Hepatocyte (in vitro differentiated cells): ENCODE results near the gene ACTR3C.

Source experiments
- EZH2 ChIP-seq: fragments of 200-600 bp; sonication (generic); IDR thresholded peaks from 2 replicates; pipeline ENCODE4 v1.6.1; 2016; ENCODE audit warnings: antibody characterized with exemption, mild to moderate bottlenecking, borderline replicate concordance
- EZH2phosphoT487 ChIP-seq: fragments of 200-600 bp; sonication (generic); IDR thresholded peaks from one replicate; pipeline ENCODE4 v1.6.1; 2018; ENCODE audit warnings: antibody characterized with exemption, mild to moderate bottlenecking, low read depth, moderate library complexity; ENCODE audit not compliant: unreplicated experiment, severe bottlenecking
- TF ChIP-seq, protein P1 (sequence below): fragments of 200-600 bp; sonication (generic); IDR thresholded peaks from 2 replicates; pipeline ENCODE4 v1.5.1; 2016; ENCODE audit warnings: antibody characterized with exemption, mild to moderate bottlenecking; ENCODE audit not compliant: poor library complexity

DNA sequence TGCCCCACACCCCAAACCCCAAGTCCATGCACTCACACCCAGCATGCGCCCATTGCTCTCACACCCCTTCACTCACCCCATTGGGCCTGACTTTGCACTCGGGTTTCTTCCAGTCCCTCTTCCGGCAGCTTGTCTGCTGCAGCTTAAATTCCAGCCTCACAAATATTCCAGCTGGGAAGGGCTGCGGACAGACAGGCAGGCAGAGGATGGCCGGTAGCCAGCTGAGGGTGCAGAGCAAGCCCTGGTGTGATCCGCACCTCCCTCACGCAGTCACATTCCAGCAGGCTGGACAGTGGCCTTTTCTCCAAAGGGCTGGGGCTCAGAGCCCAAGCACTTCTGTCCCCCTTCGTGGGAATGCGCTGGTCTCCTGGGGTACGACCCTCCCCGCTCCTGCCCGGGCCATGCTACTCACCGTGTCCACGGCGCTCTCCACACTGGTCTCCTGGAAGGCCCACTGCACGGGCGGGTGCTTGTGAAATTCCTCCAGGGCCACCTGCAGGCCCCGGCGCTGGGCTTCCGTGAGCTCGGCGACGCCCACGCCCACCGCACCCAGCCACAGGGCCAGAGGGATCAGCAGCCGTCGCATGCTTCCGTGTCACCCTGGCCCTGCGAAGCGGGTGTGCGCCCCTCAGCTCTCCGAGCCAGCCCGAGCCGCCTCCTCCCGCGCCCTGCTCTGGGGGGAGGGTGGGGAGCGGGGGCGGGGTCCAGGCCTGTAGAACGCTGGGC lies 16.8 kb upstream of the ACTR3C start:
- TF ChIP-seq, protein P1, sequence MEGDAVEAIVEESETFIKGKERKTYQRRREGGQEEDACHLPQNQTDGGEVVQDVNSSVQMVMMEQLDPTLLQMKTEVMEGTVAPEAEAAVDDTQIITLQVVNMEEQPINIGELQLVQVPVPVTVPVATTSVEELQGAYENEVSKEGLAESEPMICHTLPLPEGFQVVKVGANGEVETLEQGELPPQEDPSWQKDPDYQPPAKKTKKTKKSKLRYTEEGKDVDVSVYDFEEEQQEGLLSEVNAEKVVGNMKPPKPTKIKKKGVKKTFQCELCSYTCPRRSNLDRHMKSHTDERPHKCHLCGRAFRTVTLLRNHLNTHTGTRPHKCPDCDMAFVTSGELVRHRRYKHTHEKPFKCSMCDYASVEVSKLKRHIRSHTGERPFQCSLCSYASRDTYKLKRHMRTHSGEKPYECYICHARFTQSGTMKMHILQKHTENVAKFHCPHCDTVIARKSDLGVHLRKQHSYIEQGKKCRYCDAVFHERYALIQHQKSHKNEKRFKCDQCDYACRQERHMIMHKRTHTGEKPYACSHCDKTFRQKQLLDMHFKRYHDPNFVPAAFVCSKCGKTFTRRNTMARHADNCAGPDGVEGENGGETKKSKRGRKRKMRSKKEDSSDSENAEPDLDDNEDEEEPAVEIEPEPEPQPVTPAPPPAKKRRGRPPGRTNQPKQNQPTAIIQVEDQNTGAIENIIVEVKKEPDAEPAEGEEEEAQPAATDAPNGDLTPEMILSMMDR, result no peak
- no peak for TF ChIP-seq EZH2
- no peak for TF ChIP-seq EZH2phosphoT487
